Measurements from ENCODE around the gene RAPGEF1. TPM values are rescaled to one million over a fixed set of nuclear protein-coding genes. Genes with fewer than 3 reads are reported as not detected.

Gene RAPGEF1
- total RNA-seq: 64.0 and 81.6 TPM in 2 replicates

GRCh38 chr9:131739959-131740648 is at the start of gene RAPGEF1:
TSS of gene RAPGEF1 (minus strand) at chr9:131740076. CDS start at chr9:131739830, 246 bp downstream.

GRCh38 chr9:131545003-131545785 is 194.7 kb downstream of the RAPGEF1 start, which contains the start of gene PRRT1B:
TSS of gene PRRT1B (plus strand) at chr9:131545523. CDS start at chr9:131545616, 93 bp downstream.

GRCh38 chr9:131530920-131531832 is 208.7 kb downstream of the RAPGEF1 start, which contains the start of gene UCK1:
TSS of gene UCK1 (minus strand) at chr9:131531263. CDS start at chr9:131531174, 89 bp downstream.

Small RNA genes within 50 kb of the gene (small RNA-seq; reads per million reads assigned to genes)
- gene EIF4A1P3 (not detected), gene RF00272 (not detected), gene RN7SL328P (not detected)

Other genes starting within 250 kb of the RAPGEF1 start
- gene POMT1, start 237.2 kb downstream of the RAPGEF1 start, total RNA-seq: 22.1 and 25.6 TPM in 2 replicates
- 14.4 and 15.4 TPM in 2 replicates for gene UCK1, start 208.8 kb downstream of the RAPGEF1 start, total RNA-seq
- not detected in 2 replicates for gene PRRT1B, start 194.6 kb downstream of the RAPGEF1 start, total RNA-seq